GM12873 (cell line): ENCODE results near the gene NDUFAF3.

ENCODE experiments used
- TF ChIP-seq, protein P1 (sequence below): IDR thresholded peaks from 2 replicates; pipeline ENCODE4 v1.5.1; 2012; ENCODE audit warnings: low read depth, mild to moderate bottlenecking, moderate library complexity, low read length, control low read depth; ENCODE audit not compliant: insufficient read depth; ENCODE audit errors: missing control alignments

NDUFAF3 gene

DNA sequence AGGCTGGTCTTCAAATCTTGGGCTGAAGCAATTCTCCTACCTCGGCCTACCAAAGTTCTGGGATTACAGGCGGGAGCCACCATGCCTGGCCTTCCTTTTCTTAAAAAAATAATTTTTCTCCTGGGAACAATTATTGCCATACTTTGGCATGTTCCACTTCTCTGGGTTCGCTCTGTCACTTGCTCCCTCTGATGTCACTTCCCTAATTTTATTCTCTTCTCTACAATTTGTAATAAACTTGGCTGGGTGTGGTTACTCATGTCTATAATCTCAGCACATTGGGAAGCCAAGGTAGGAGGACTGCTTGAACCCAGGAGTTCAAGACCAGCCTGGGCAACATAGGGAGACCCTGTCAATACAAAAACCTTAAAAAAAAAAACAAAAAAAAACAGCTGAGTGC, 13.4 kb downstream of the NDUFAF3 start:
- TF ChIP-seq, protein P1, sequence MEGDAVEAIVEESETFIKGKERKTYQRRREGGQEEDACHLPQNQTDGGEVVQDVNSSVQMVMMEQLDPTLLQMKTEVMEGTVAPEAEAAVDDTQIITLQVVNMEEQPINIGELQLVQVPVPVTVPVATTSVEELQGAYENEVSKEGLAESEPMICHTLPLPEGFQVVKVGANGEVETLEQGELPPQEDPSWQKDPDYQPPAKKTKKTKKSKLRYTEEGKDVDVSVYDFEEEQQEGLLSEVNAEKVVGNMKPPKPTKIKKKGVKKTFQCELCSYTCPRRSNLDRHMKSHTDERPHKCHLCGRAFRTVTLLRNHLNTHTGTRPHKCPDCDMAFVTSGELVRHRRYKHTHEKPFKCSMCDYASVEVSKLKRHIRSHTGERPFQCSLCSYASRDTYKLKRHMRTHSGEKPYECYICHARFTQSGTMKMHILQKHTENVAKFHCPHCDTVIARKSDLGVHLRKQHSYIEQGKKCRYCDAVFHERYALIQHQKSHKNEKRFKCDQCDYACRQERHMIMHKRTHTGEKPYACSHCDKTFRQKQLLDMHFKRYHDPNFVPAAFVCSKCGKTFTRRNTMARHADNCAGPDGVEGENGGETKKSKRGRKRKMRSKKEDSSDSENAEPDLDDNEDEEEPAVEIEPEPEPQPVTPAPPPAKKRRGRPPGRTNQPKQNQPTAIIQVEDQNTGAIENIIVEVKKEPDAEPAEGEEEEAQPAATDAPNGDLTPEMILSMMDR = no peak

DNA sequence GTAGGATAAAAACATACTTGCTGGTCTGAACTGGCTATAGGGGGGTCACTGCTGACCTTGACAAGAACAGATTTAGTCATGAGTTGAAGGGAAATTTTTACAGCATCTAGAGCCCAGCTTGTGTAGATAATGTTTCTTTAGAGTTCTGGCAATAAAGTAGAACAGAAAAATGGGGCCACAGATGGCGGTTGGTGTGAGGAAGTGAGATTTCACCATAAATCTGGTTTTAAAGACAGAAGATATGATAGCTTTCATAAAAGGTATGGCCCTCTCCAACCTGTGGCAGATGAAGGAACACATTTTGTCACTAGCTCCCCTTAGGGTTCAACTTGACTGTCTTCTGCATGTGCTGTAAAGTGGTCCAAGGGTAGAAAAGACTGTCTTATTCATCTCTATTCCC, 31.6 kb downstream of the NDUFAF3 start:
- TF ChIP-seq, protein P1 = no peak

DNA sequence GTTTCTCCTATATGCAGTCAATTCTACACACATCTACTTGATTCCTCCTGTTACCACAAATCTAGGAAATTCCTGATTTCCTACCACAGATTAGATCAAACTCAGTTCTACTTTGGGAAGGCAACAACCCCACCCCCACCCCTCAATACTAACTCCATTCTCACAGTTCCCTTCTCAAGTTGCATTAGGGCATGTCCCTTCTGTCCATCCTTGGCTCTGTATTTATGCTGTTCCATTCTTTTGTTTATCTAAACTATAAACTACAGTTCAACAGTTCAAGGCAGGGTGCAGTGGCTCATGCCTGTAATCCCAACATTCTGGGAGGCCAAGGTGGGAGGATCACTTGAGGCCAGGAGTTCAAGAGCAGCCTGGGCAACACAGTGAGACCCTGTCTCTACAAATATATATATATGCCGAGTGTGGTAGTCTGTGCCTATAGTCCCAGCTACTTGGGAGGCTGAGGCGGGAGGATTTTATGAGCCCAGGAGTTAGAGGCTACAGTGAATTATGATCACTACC, 32.5 kb downstream of the NDUFAF3 start:
- TF ChIP-seq, protein P1 = no peak

DNA sequence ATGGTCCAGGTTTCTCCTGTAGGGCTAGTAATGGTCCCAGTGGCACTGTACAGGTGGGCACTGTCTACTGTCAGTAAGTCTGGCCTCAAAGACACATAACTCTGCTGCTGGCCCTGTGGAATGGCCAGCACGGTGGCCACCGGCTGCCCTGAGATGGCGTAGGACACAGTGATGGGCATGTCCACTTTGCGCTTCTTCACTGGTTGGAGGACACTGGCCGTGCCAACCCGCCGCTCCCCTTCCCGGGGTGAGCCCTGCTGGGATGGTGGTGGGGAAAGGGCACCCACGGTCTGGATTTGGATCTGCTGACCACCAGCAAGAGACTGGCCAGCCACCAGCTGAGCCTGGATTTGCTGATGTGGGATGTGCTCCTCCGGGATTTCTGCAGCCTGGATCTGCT, 35.3 kb downstream of the NDUFAF3 start:
- TF ChIP-seq, protein P1 = no peak

DNA sequence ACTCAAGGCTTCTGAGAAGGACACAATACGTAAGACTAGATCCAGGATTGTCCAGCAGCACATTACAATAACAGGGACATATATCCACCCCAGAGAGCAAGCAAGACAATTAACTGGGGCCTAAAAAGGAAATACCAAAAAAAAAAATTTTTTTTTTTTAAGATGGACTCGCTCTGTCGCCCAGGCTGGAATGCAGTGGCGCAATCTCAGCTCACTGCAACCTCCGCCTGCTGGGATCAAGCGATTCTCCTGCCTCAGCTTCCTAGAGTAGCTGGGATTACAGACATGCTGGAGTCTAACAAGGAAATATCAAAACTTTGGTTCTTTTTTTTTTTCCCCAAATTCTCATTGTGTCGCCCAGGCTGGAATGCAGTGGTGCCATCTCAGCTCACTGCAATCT, 36.1 kb downstream of the NDUFAF3 start:
- TF ChIP-seq, protein P1 = no peak
